CD4-positive, alpha-beta T cell treated with Interleukin-17A for 1 hour (primary cell): Measurements from ENCODE around the gene RRBP1.

Experiments
- DNase-seq: peaks from one replicate; pipeline ENCODE4 v3.0.0-alpha.2; 2020

The RRBP1 gene, protein sequence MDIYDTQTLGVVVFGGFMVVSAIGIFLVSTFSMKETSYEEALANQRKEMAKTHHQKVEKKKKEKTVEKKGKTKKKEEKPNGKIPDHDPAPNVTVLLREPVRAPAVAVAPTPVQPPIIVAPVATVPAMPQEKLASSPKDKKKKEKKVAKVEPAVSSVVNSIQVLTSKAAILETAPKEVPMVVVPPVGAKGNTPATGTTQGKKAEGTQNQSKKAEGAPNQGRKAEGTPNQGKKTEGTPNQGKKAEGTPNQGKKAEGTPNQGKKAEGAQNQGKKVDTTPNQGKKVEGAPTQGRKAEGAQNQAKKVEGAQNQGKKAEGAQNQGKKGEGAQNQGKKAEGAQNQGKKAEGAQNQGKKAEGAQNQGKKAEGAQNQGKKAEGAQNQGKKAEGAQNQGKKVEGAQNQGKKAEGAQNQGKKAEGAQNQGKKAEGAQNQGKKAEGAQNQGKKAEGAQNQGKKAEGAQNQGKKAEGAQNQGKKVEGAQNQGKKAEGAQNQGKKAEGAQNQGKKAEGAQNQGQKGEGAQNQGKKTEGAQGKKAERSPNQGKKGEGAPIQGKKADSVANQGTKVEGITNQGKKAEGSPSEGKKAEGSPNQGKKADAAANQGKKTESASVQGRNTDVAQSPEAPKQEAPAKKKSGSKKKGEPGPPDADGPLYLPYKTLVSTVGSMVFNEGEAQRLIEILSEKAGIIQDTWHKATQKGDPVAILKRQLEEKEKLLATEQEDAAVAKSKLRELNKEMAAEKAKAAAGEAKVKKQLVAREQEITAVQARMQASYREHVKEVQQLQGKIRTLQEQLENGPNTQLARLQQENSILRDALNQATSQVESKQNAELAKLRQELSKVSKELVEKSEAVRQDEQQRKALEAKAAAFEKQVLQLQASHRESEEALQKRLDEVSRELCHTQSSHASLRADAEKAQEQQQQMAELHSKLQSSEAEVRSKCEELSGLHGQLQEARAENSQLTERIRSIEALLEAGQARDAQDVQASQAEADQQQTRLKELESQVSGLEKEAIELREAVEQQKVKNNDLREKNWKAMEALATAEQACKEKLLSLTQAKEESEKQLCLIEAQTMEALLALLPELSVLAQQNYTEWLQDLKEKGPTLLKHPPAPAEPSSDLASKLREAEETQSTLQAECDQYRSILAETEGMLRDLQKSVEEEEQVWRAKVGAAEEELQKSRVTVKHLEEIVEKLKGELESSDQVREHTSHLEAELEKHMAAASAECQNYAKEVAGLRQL (N-terminal part only)

DNA sequence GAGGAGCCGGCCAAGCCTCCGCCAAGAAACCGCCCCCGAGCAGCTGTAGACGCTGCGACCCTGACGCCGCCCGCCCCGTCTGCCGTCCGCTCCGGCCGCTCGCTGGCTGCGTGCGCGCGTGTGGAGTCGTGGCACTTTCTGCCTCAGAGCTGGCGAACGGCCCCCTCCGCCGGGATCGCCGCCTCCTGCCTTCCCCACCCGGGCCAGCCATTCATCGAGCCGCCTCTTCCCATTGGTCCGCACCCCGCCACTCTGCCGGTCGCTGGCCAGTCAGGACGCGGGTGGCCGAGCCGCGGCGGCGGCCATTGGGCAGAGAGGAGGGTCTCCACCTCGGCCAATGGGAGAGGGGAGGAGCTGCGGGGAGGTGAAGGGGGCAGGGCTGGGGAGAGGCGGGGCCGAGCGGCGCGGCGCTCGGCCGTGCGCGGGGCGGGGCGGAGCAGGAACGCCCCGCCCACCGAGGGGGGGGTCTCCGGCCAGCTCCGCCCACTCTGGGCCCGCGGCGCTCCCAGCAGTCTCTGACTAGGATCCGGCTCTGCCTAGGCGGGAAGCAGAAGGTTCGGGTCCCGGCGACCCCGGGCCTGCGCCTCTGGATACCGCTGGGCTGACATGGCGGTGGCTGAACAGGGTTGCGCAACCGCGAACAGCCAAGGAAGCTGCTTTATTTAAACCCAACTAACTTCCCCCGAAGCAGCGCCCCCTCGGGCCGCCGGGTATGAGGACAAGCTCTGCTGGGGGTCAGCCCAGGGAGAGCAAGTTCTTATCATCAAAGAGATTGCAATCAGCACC is at the start of gene RRBP1:
Gene RRBP1, minus strand, starts transcription at position 140 of the 786 bp plus-strand sequence. CDS start 21,735 bp downstream, outside the sequence.
- DNase-seq = peak; percentile 98

DNA sequence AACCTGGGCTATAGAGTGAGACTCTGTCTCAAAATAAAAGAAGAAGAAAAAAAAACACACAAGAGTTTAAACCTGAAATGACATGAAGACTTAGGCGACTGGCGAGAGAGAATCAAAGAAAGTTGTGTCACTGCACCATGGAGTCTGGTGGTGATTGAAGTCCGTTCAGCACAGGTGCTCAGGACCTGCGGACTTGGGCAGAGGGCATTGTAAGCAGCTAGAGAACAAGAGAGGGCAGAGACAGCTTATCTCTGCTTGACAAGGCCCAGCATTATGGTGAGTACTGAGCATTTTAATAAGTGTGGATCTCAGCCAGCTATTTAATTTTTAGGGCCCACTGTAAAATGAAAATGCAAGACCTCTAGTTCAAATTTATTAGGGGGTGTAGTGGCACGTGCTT is 49.2 kb upstream of the RRBP1 start:
- DNase-seq = no peak

DNA sequence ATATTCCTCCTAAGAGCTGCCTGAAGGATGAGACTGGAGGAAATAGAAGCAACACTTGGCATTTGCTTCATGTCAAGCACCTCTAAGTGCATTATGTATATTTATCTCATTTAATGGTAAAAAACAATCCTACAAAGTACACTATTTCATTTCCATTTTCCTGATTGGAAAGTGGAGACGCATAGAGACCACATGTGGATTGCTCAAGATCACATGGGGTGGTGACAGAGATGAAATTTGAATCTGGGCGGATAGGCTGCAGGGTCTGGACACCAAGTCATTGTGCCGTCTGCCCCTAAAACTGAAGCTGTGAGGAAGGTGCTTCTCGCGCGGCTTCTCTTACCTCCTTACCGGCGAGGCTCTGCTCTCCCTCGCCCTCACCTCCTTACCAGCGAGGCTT is 48.0 kb upstream of the RRBP1 start:
- no peak for DNase-seq

DNA sequence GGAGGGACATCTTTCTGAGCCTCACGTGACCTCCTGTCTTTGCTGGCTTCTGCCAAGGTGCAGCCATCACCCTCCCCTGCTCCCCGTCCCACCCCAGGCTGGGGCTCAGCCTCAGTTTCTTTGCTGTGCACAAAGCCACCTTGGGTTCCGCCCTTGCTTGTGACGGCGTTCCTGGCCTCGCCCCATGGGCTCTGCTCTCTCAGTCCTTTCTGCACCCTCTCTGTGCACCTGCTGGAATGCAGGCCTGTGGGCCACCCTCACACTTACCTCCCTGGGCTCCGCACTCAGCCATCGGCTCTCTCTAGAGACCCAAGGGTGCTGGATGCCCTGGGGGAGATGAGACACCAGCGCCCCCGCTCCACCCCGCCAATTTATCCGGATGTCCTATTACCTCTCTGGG is 46.0 kb upstream of the RRBP1 start:
- no peak for DNase-seq

DNA sequence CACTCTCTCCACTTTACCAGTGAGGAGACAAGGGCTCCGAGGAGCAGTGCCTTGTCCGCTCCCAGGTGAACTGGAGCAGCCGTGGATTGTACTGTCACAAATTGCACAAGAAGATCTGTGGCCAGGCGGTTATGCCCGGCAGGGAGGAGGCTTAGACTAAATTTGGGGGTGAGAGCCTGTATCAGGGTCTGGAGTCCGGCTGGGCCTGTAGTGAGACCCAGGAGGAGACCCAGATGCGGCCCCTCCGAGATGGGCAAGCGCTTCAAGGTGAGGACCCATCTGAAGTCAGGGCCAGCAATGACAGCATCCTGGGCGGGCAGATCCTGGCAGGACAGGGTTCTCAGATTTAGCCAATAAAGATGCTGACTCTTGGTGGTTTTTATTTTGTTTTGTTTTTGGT is 45.3 kb upstream of the RRBP1 start:
- DNase-seq = no peak

DNA sequence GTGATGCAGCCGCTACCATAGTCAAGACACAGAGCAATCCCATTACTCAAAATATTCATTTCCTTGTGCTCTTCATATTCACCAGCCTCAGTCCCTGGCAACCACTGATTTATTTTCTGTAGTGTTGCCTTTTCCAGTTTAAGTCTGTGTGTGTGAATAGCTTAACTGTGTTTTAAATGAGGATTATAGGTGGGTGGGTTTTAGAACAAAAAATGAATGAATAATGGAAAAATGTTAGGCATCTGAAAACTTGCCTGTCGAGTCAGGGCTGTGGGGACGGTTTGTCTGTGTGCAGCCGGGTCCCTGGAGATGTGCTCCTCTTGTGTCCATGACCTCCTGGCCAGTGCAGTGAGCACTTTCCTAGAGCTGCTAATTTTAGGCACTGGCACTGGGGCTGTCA is 44.9 kb upstream of the RRBP1 start:
- no peak for DNase-seq

DNA sequence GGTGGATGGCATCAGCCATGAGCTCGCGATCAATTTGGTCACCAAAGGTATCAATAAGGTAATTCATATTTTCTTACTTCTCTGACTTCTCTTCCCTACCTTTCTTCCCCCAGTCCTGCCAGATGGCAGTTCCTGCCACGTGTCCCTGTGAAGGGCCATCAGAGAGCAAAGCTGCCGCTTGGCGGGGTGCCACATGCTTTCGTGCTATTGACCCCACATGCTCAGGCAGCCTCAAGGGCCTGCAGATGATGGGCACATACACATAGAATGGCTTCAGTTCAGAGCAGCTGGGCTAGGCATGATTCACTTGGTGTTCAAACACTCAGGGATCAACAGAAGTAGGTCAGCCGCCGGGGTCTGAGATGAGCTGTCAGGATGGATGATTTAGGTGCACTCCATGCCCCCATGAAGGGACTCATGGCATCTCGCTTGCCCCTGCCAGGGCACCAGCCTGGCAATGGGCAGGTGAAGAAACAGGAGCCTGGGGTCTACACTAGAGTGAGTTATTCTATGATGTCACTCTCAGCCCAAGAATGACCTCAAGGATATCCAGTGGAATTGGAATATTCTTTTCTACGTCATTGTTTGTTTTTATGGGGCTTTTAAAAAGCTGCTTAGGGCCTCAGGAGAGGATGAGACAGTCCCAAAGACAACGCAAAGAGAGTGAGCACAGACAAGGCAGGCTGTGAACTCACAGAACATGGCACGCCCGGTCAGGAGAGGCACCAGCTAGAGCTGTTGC is 43.2 kb upstream of the RRBP1 start:
- DNase-seq = no peak

DNA sequence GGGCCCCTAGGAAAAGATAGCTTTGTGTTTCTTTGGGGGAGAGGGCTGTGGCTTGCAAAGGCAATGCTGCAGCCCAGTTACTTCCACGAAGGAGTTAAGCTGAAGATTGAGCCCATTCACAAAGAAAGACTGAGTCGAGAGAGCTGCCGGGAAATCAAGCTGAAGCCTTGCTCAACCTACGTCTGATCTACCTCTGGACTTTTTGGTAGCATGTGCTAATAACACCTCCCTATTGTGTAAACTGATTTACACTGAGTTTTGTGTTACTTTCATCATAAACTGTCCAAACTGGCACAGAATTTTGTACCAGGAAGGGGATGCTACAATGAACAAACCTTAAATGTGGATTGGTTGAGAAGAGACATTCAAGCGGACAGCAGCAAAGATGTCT is 41.3 kb upstream of the RRBP1 start:
- DNase-seq = no peak

DNA sequence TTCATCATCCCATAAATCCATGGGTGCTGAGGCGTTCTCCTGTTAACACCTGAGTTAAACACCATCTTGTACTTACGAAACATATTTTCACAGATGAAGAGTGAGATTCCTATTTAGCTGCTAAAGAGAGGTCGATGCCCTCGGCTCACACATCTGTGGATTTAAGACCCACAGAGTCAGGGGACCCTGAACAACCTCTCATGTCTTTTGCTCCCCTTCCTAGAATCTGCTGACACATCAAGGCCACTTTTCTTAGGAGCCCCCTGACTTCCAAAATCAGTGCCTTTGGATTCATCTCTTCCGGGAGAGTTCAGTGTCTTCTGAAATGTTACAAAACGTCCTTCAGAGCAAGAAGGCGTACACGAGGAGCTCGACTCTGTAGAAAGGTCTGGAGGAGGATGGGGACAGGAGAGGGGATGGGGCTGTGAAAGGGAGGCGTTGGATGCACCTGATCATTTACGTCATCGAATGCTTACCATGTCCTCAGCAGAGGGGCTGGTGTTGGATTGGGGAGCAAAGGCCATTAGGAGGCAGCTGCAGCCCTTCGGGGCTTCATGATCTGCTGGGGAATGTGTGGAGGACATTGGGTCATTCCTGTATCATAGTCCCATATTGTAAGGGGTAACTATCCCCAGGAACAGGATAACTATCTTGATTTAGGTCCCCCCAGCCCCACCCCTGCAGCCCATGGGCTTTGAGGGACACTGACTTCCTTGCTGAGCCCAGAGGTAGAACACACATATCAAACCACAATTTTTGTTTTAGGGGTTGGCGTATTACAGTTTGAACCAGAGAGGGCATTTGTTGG is 40.7 kb upstream of the RRBP1 start:
- no peak for DNase-seq

DNA sequence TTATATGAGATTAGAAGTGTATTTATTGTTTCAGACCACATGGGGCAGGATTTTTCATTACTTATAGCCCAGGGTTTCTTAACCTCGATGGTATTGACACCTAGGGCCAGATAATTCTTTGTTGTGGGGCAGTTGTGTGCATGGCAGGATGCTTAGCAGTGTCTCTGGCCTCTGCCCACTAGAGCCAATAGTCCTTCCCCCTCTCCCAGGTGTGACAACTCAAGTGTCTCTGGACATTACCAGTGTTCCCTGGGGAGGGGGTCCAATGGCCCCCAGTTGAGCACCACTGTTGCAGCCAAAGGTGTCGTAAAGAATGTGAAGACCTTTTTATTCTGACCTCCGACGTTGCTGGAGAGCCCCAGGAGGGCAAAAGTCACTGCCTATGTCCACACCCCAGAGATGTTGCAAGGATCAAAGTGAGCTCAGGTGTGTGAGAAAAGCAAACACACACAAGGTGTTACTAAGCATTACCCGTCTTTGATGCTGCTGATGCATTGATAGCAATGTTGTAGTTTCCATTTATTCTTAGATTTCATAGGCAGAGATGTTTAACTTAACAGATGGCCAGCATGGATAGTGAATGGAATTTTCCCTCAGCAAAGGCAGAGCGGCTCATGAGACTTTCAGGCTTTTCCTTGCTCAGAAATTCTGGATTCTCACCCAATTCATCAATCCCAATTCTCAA is 39.9 kb upstream of the RRBP1 start:
- no peak for DNase-seq

DNA sequence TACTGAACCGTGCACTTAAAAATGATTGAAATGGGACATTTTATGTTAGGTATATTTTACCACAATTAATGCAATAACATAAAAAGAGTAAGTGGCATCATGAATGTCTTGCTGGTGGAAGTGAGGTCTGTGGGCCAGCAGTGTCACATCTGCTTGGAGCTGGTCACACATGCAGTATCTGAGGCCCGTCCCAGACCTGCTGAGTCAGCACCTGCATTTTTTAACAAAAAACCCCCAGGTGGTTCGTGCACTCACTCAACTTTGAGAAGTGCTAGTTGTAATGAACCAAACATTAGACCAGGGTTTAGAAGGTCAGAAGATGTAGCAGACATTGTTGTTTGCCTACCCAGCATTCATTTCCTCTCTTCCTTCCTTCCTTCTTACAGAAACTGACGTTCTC is 38.7 kb upstream of the RRBP1 start:
- DNase-seq = no peak

DNA sequence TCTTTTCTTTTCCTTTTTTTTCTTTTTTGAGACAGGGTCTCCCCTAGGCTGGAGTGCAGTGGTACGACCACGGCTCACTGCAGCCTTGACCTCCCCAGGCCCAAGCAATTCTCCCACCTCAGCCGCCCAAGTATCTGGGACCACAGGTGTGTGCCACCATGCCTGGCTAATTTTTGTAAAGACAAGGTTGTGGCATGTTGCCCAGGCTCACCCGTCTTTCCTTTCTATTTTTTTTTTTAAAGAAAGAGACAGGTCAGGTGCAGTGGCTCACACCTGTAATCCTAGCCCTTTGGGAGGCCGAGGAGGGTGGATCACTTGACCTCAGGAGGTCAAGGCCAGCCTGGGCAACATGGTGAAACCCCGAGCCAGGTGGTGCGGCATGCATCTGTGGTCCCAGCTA is 34.3 kb upstream of the RRBP1 start:
- DNase-seq = no peak

DNA sequence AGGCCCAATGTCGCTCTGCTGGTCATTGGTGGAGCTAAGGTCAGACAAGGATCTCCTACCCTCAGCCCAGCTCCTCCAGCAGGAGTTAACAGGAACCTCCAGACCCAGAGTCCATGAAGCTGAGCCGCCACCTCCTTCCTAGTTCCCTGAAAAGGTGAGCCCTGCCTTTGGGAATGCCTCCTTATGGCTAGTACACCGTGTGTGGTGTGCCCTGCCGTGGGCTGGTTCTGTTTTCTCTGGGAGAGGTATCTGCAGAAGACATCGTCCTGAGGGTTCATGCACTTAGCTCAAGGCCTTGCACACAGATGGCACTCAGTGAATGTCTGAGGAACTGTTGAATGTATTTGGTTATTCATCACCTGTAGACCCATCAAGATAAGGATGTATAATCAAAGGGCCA is 33.0 kb upstream of the RRBP1 start:
- no peak for DNase-seq

DNA sequence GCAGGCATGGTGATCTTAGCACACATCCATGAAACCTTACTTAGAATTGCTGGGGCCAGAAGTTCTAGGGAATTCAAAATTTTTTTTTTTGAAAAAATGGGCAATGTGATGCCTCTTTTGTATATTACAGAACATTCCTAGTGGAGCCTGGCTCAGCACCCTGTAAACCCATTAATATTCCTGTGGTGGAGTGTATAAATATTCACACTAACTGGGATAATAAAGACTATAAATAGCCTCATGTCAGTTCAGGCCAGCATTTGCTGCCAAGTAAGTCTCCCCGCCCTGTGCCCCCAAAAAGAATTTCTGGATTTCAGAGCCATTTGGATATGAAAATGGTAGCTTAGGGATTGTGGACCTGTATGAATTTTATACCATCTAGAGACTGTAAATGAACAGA is 32.6 kb upstream of the RRBP1 start:
- no peak for DNase-seq

DNA sequence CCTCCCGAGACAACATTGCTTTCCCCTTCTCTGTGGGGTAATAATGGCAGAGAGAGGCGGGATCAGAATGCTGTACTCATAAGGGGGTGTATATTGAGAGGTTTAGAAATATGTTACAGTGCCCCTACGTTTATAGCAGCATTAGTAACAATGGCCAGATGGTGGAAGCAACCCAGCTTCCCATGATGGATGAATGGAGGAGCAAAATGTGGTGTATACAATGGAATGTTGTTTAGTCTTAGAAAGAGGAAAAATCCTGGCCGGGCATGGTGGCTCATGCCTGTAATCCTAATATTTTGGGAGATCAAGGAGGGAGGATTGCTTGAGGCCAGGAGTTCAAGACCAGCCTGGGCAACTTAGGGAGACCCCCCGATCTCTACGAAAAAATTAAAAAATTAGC is 30.7 kb upstream of the RRBP1 start:
- DNase-seq = no peak

DNA sequence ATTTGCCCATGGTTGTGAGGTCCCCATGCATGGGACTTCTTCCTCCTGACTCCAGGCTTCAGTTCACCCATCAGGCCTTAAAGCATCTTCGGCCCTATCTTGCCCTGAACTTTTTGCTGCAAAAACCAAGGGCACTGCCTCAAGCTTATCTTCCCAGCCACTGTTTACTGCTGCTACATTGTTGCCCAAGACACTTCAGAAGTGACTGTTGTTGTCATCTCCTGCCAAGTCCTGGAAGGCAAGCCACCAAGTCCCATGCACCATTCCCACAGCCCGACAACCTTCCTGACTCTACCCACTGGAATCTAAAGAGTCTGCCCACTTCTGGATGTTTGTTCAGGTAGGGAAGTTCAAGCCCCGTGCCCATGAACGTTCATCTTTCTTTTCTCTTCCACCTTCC is 30.2 kb upstream of the RRBP1 start:
- no peak for DNase-seq

DNA sequence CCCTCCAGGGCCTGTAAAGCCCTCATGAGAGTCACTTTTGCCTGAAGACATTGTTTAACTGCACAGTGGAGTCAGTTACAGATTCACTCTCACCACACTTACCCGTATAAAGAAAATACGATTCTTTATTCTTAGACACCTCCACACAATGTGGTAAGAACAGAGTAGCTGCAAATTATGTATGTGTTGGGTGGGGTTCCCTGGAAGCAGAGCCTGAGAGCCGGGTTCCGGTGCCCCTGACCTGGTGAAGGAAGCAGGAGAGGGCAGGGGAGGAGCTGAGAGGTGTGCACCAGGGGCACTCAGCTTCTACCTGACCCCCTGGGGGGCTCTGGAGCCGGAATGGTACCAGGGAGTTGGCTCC is 29.2 kb upstream of the RRBP1 start:
- DNase-seq = no peak

DNA sequence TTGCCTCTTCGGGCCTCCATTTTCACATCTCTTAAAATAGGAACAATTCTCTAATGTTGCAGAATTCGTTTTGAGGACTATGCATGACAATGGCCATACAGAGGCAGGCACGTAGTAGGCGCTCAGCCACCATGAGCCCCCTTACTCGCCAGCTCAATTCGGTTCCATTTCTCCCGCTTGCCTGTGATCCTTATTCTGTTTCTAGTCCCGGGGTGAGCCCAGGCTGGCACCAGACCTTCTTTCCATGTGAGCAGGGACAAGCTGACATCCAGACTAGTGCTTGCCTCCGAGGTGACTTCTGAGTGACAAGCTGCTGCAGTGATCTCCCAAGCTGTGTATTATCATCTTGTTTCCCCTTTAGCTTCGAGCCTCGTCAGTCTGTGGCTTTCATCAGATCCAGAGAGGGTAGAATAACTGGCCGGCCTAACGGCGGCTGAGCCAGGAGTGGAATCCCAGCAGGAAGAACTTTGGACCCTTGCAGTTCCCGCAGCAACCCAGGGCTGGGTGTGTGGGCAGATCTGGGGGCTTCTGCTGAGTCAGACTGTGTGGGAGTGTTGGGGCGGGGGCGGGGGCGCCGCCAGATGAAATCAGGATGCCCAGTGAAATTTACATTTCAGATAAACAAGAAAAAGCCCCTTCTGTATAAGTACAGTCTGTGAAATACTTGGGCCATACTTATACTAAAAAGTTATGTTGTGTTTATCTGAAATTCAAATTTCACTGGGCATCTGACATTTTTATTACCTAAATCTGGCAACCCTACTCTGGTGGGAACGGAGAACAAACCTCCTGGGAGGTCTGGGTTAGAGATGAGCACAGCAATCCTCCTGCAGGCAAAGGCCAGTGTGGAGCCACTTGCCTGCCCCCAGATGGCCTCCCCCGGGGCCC is 28.6 kb upstream of the RRBP1 start:
- no peak for DNase-seq
